ENCODE results near the gene PCF11. TPM values are rescaled to one million over a fixed set of nuclear protein-coding genes. Genes with fewer than 3 reads are reported as not detected.

The PCF11 gene
- total RNA-seq, 1 experiment from 2014 or later = 6.9 TPM

GRCh38 chr11:83147895-83148294 lies 9.0 kb upstream of the PCF11 start:
- in situ Hi-C loops (cut with HindIII; ENCODE audit: low pct_unique_long_range_greater_than_20kb, low sequenced_read_pairs) = no loop called here
- DNase-seq (ENCODE audit: low read depth) = no peak

GRCh38 chr11:83150450-83150849 lies 6.5 kb upstream of the PCF11 start:
- no peak for DNase-seq (ENCODE audit: low read depth)
- in situ Hi-C loops (cut with HindIII; ENCODE audit: low pct_unique_long_range_greater_than_20kb, low sequenced_read_pairs) = no loop called here

- peak; percentile 35 for DNase-seq (ENCODE audit: low read depth)
- in situ Hi-C loops (cut with HindIII; ENCODE audit: low pct_unique_long_range_greater_than_20kb, low sequenced_read_pairs) = no loop called here
These were observed 5.5 kb upstream of the PCF11 start for GRCh38 chr11:83151274-83151977.

GRCh38 chr11:83152264-83152663 lies 4.7 kb upstream of the PCF11 start:
- DNase-seq (ENCODE audit: low read depth) = no peak
- in situ Hi-C loops (cut with HindIII; ENCODE audit: low pct_unique_long_range_greater_than_20kb, low sequenced_read_pairs) = no loop called here

- no peak for DNase-seq (ENCODE audit: low read depth)
- in situ Hi-C loops (cut with HindIII; ENCODE audit: low pct_unique_long_range_greater_than_20kb, low sequenced_read_pairs) = no loop called here
These were observed 3.2 kb upstream of the PCF11 start for GRCh38 chr11:83153764-83154163.

GRCh38 chr11:83156144-83156995 lies 561 bp upstream of the PCF11 start:
- DNase-seq (ENCODE audit: low read depth) = peak; percentile 99
- in situ Hi-C loops (cut with HindIII; ENCODE audit: low pct_unique_long_range_greater_than_20kb, low sequenced_read_pairs) = no loop called here

GRCh38 chr11:83157594-83158356 lies 844 bp downstream of the PCF11 start:
- in situ Hi-C loops (cut with HindIII; ENCODE audit: low pct_unique_long_range_greater_than_20kb, low sequenced_read_pairs) = no loop called here
- DNase-seq (ENCODE audit: low read depth) = peak; percentile 52

- in situ Hi-C loops (cut with HindIII; ENCODE audit: low pct_unique_long_range_greater_than_20kb, low sequenced_read_pairs) = no loop called here
- DNase-seq (ENCODE audit: low read depth) = no peak
These were observed 1.4 kb downstream of the PCF11 start for GRCh38 chr11:83158357-83158786.

GRCh38 chr11:83158965-83159901 lies 2.3 kb downstream of the PCF11 start:
- DNase-seq (ENCODE audit: low read depth) = no peak
- in situ Hi-C loops (cut with HindIII; ENCODE audit: low pct_unique_long_range_greater_than_20kb, low sequenced_read_pairs) = no loop called here

GRCh38 chr11:83159902-83160865 lies 3.3 kb downstream of the PCF11 start:
- in situ Hi-C loops (cut with HindIII; ENCODE audit: low pct_unique_long_range_greater_than_20kb, low sequenced_read_pairs) = no loop called here
- no peak for DNase-seq (ENCODE audit: low read depth)

- no peak for DNase-seq (ENCODE audit: low read depth)
- in situ Hi-C loops (cut with HindIII; ENCODE audit: low pct_unique_long_range_greater_than_20kb, low sequenced_read_pairs) = no loop called here
These were observed 4.8 kb downstream of the PCF11 start for GRCh38 chr11:83161610-83162199.

- in situ Hi-C loops (cut with HindIII; ENCODE audit: low pct_unique_long_range_greater_than_20kb, low sequenced_read_pairs) = no loop called here
- DNase-seq (ENCODE audit: low read depth) = no peak
These were observed 5.4 kb downstream of the PCF11 start for GRCh38 chr11:83162377-83162776.

GRCh38 chr11:83166193-83166866 lies 9.4 kb downstream of the PCF11 start:
- no peak for DNase-seq (ENCODE audit: low read depth)
- in situ Hi-C loops (cut with HindIII; ENCODE audit: low pct_unique_long_range_greater_than_20kb, low sequenced_read_pairs) = no loop called here

- in situ Hi-C loops (cut with HindIII; ENCODE audit: low pct_unique_long_range_greater_than_20kb, low sequenced_read_pairs) = no loop called here
- no peak for DNase-seq (ENCODE audit: low read depth)
These were observed 11.8 kb downstream of the PCF11 start for GRCh38 chr11:83168756-83169155.

GRCh38 chr11:83170865-83171264 lies 13.9 kb downstream of the PCF11 start:
- no peak for DNase-seq (ENCODE audit: low read depth)
- in situ Hi-C loops (cut with HindIII; ENCODE audit: low pct_unique_long_range_greater_than_20kb, low sequenced_read_pairs) = no loop called here

GRCh38 chr11:83172551-83172950 lies 15.6 kb downstream of the PCF11 start:
- DNase-seq (ENCODE audit: low read depth) = no peak
- in situ Hi-C loops (cut with HindIII; ENCODE audit: low pct_unique_long_range_greater_than_20kb, low sequenced_read_pairs) = no loop called here
